NB4 (cell line): ENCODE data around the gene RHBDD2.

Experiments used
- CTCF ChIP-seq: IDR thresholded peaks from one replicate; pipeline ENCODE4 v1.5.1; 2012; ENCODE audit warnings: low read depth, low read length
- MAX ChIP-seq: IDR thresholded peaks from 2 replicates; pipeline ENCODE4 v1.6.1; 2011; ENCODE audit warnings: low read depth, low read length
- MYC ChIP-seq: IDR thresholded peaks from 2 replicates; pipeline ENCODE4 v1.6.1; 2011; ENCODE audit warnings: low read depth, low read length
- POLR2A ChIP-seq: IDR thresholded peaks from 2 replicates; pipeline ENCODE4 v1.6.1; 2011; ENCODE audit warnings: mild to moderate bottlenecking; ENCODE audit not compliant: insufficient read length; ENCODE audit errors: extremely low read depth

GRCh38 chr7:75924256-75924655, 45.4 kb downstream of the RHBDD2 start:
- TF ChIP-seq MAX (no peak), CTCF (no peak), POLR2A (no peak), MYC (no peak)
